SK-N-SH (cell line): Measurements from ENCODE around the gene TBC1D21. TPM values are rescaled to one million over a fixed set of nuclear protein-coding genes. Genes with fewer than 3 reads are reported as not detected.

Experiments
- CTCF ChIA-PET: fragments of 300-600, 350-600 bp; formaldehyde crosslinking; extraction: SDS; loops from one replicate; lab custom pipeline; 2021; lab: Yijun Ruan, JAX
- POLR2A ChIA-PET: fragments of 350-600 bp; sonication (Branson Sonifier 250); formaldehyde crosslinking; extraction: SDS; loops from one replicate; lab custom pipeline; 2020; ENCODE audit warnings: antibody characterized with exemption, inconsistent platforms; lab: Yijun Ruan, JAX
- DNase-seq: peaks from one replicate; pipeline ENCODE4 v3.0.0; 2012
- H2AFZ ChIP-seq: fragments of 200-600 bp; sonication (generic); 2 replicates; pipeline ENCODE4 v1.8.1; 2016; ENCODE audit warnings: antibody characterized with exemption, mild to moderate bottlenecking, low read depth
- H3F3A ChIP-seq: fragments of 200-600 bp; sonication (generic); replicated peaks from 2 replicates; pipeline ENCODE3; 2016; ENCODE audit warnings: antibody characterized with exemption, mild to moderate bottlenecking; ENCODE audit not compliant: insufficient read depth
- H3K27ac ChIP-seq, 2 experiments: fragments of 200-500 bp in 1 of 2; fragments of 200-600 bp in 1 of 2; sonication (Bioruptor generic) in 1 of 2; sonication (generic), shearing (Covaris generic) in 1 of 2; 2 replicates each; pipeline versions ENCODE4 v1.5.1 to v1.6.1; 2014 to 2016; ENCODE audit warnings: low read depth in 2 of 2, inconsistent platforms in 1 of 2, low read length in 1 of 2, mild to moderate bottlenecking in 1 of 2, mixed read lengths in 1 of 2
- H3K27me3 ChIP-seq: fragments of 200-600 bp; sonication (generic), shearing (Covaris generic); 2 replicates; pipeline ENCODE4 v1.6.1; 2016; ENCODE audit warnings: mixed run types; ENCODE audit not compliant: insufficient read depth
- H3K36me3 ChIP-seq, 2 experiments: fragments of 200-500 bp in 1 of 2; fragments of 200-600 bp in 1 of 2; sonication (Bioruptor generic) in 1 of 2; sonication (generic) in 1 of 2; replicated peaks in 1 of 2; 2 replicates each; pipeline versions ENCODE3 to v1.5.1; 2014 to 2016; ENCODE audit warnings: low read length in 1 of 2, mild to moderate bottlenecking in 1 of 2; ENCODE audit not compliant: insufficient read depth in 2 of 2, control insufficient read depth in 1 of 2
- H3K4me1 ChIP-seq, 2 experiments: fragments of 200-500 bp in 1 of 2; fragments of 200-600 bp in 1 of 2; sonication (Bioruptor generic) in 1 of 2; sonication (generic), shearing (Covaris generic) in 1 of 2; 2 replicates each; pipeline versions ENCODE4 v1.5.1 to v1.6.1; 2014 to 2016; ENCODE audit warnings: low read depth in 1 of 2, low read length in 1 of 2, mixed run types in 1 of 2; ENCODE audit not compliant: insufficient read depth in 2 of 2, control insufficient read depth in 1 of 2
- H3K4me2 ChIP-seq: fragments of 200-600 bp; sonication (generic), shearing (Covaris generic); 2 replicates; pipeline ENCODE4 v1.6.1; 2017; ENCODE audit warnings: mixed run types
- H3K4me3 ChIP-seq, 2 experiments: fragments of 200-500 bp in 1 of 2; fragments of 200-600 bp in 1 of 2; sonication (Bioruptor generic) in 1 of 2; sonication (generic), shearing (Covaris generic) in 1 of 2; 2 replicates each; pipeline versions ENCODE4 v1.5.1 to v1.8.1; 2014 to 2016; ENCODE audit warnings: low read depth in 2 of 2, inconsistent platforms in 1 of 2, low read length in 1 of 2, mild to moderate bottlenecking in 1 of 2, mixed read lengths in 1 of 2, moderate library complexity in 1 of 2
- H3K79me2 ChIP-seq: fragments of 200-600 bp; sonication (generic); 2 replicates; pipeline ENCODE4 v1.8.1; 2017; ENCODE audit warnings: mild to moderate bottlenecking; ENCODE audit not compliant: insufficient read depth
- H3K9ac ChIP-seq: fragments of 200-600 bp; sonication (generic); 2 replicates; pipeline ENCODE4 v1.6.1; 2017; ENCODE audit warnings: mixed run types
- H3K9me2 ChIP-seq: fragments of 200-600 bp; sonication (generic); 2 replicates; pipeline ENCODE4 v1.6.1; 2017; ENCODE audit warnings: mixed run types
- H3K9me3 ChIP-seq: fragments of 200-600 bp; sonication (generic); 2 replicates; pipeline ENCODE4 v1.6.1; 2017; ENCODE audit warnings: mixed run types, mild to moderate bottlenecking, moderate library complexity
- H4K20me1 ChIP-seq: fragments of 200-600 bp; sonication (generic); 2 replicates; pipeline ENCODE4 v1.6.1; 2017; ENCODE audit warnings: mild to moderate bottlenecking, mixed run types; ENCODE audit not compliant: insufficient read depth
- CTCF ChIP-seq: fragments of 200-600 bp; sonication (generic); IDR thresholded peaks from 2 replicates; pipeline ENCODE4 v1.6.1; 2017; ENCODE audit warnings: antibody characterized with exemption, mild to moderate bottlenecking, moderate library complexity
- ELF1 ChIP-seq: IDR thresholded peaks from 2 replicates; pipeline ENCODE4 v1.4.0; 2012
- EP300 ChIP-seq, 2 experiments: IDR thresholded peaks; 2 replicates each; pipeline versions ENCODE4 v1.4.0 to v1.6.1; 2012; ENCODE audit warnings: borderline replicate concordance in 1 of 2, low read depth in 1 of 2, low read length in 1 of 2
- EZH2phosphoT487 ChIP-seq: fragments of 200-600 bp; sonication (generic); IDR thresholded peaks from 2 replicates; pipeline ENCODE4 v1.6.1; 2017; ENCODE audit warnings: low read depth, mixed run types, mild to moderate bottlenecking, antibody characterized with exemption, moderate library complexity, borderline replicate concordance
- FOXJ3 ChIP-seq: sonication (generic); formaldehyde crosslinking; IDR thresholded peaks from 2 replicates; pipeline ENCODE4 v1.5.1; 2020; ENCODE audit warnings: mild to moderate bottlenecking, missing genetic modification reagents
- FOXM1 ChIP-seq: IDR thresholded peaks from 2 replicates; pipeline ENCODE4 v1.4.0; 2012; ENCODE audit warnings: low read depth, mild to moderate bottlenecking
- GABPA ChIP-seq: IDR thresholded peaks from 2 replicates; pipeline ENCODE4 v1.4.0; 2012; ENCODE audit warnings: low read depth, mild to moderate bottlenecking
- GATA2 ChIP-seq: sonication (generic); formaldehyde crosslinking; IDR thresholded peaks from 2 replicates; pipeline ENCODE4 v1.5.0; 2020; ENCODE audit warnings: mild to moderate bottlenecking, missing genetic modification reagents
- JUND ChIP-seq: IDR thresholded peaks from 2 replicates; pipeline ENCODE4 v1.4.0; 2012
- MAX ChIP-seq: IDR thresholded peaks from 2 replicates; pipeline ENCODE4 v1.4.0; 2012; ENCODE audit warnings: low read depth
- MEF2A ChIP-seq: IDR thresholded peaks from 2 replicates; pipeline ENCODE4 v1.4.0; 2012; ENCODE audit warnings: low read depth, borderline replicate concordance
- MXI1 ChIP-seq: IDR thresholded peaks from 2 replicates; pipeline ENCODE4 v1.6.1; 2012; ENCODE audit warnings: mild to moderate bottlenecking, low read depth, low read length, improper control_type of control experiment
- NFIC ChIP-seq: IDR thresholded peaks from 2 replicates; pipeline ENCODE4 v1.4.0; 2012; ENCODE audit warnings: borderline replicate concordance
- NRF1 ChIP-seq: IDR thresholded peaks from 2 replicates; pipeline ENCODE4 v1.6.1; 2012; ENCODE audit warnings: low read depth, mild to moderate bottlenecking, low read length
- PBX3 ChIP-seq: IDR thresholded peaks from 2 replicates; pipeline ENCODE4; 2012
- RCOR1 ChIP-seq: fragments of 150-350 bp; IDR thresholded peaks from 2 replicates; pipeline ENCODE4 v1.6.1; 2017; ENCODE audit warnings: antibody characterized with exemption, low read length
- SIN3A ChIP-seq: IDR thresholded peaks from 2 replicates; pipeline ENCODE4 v1.6.1; 2012; ENCODE audit warnings: low read depth, mild to moderate bottlenecking, low read length, moderate library complexity, borderline replicate concordance
- SMC3 ChIP-seq: IDR thresholded peaks from 2 replicates; pipeline ENCODE4 v1.6.1; 2012; ENCODE audit warnings: low read depth, low read length, improper control_type of control experiment
- TCF12 ChIP-seq: IDR thresholded peaks from 2 replicates; pipeline ENCODE4 v1.4.0; 2012
- USF1 ChIP-seq: IDR thresholded peaks from 2 replicates; pipeline ENCODE4 v1.4.0; 2012; ENCODE audit warnings: low read depth, borderline replicate concordance
- USF2 ChIP-seq: fragments of 150-350 bp; IDR thresholded peaks from 2 replicates; pipeline ENCODE4 v1.6.1; 2017; ENCODE audit warnings: antibody characterized with exemption, low read length, low read depth, borderline replicate concordance
- ZBTB33 ChIP-seq: IDR thresholded peaks from 2 replicates; pipeline ENCODE4 v1.4.0; 2012; ENCODE audit warnings: low read depth, borderline replicate concordance
- WGBS: methylation state at CpG from one replicate; pipeline ENCODE4 v1.1.6; 2017; ENCODE audit warnings: low lambda C conversion rate; 5-methylcytosine and 5-hydroxymethylcytosine counted together
- polyA plus RNA-seq, 3 experiments: library from polyadenylated mRNA; depleted of rRNA; stranded (reverse); fragments of >200 nt; gene quantifications; 2 replicates each; pipeline ENCODE4 v1.2.3, GENCODE V29; 2012

The TBC1D21 gene
- polyA plus RNA-seq, 1 of the 3 experiments (the other 2 are of a cell fraction): not detected

- TF ChIP-seq CTCF: no peak
- TF ChIP-seq MXI1: peak; percentile 75; the same call in 1 of the 2 replicates
- TF ChIP-seq SMC3: peak; percentile 13; the same call in 1 of the 2 replicates
- TF ChIP-seq PBX3: peak; percentile 47
- TF ChIP-seq GABPA: no peak
- TF ChIP-seq JUND: no peak
- TF ChIP-seq EP300 (IDR thresholded peaks at IDR 0.05; ENCODE audit: borderline replicate concordance in 1 of 2, low read depth in 1 of 2, low read length in 1 of 2): peak in 1 of 2 experiments; percentile 94; a peak in 2 of 4 replicates
- no peak for TF ChIP-seq MEF2A
Observed at GRCh38 chr15:73838831-73839426, 34.4 kb upstream of the TBC1D21 start (continued).

- no peak overlapping the region for H2AFZ ChIP-seq
- no peak overlapping the region for H3K4me2 ChIP-seq
- H3K27me3 ChIP-seq: peaks cover 35% of the 10 kb centered on the region
- WGBS: 70% methylated on average over 4 of the region's 8 CpGs
- DNase-seq: no peak
- peak overlapping the region in 1 of 2 experiments; percentile 76; a peak in 2 of 4 replicates for H3K27ac ChIP-seq
- no peaks in the 10 kb centered on the region for H3K36me3 ChIP-seq
- ChIA-PET CTCF (interaction anchor here (0.9 to 4.1 kb wide), 12 partner anchors 9 to 135 kb away, joined by 3 to 21 read pairs (median 4); partner anchors contain the start of gene TBC1D21), POLR2A (no interaction called here)
- H3K79me2 ChIP-seq: no peaks in the 10 kb centered on the region
- H3K4me1 ChIP-seq: peaks cover 0 to 53% of the 10 kb centered on the region in 2 experiments; a peak in 1 of 4 replicates
- no peak overlapping the region for H3K4me3 ChIP-seq
- H3K9me3 ChIP-seq: no peaks in the 10 kb centered on the region
- H4K20me1 ChIP-seq: no peaks in the 10 kb centered on the region
- no peak overlapping the region for H3K9ac ChIP-seq
- no peaks in the 10 kb centered on the region for H3F3A ChIP-seq
- H3K9me2 ChIP-seq: no peaks in the 10 kb centered on the region
- TF ChIP-seq MAX (no peak), MXI1 (no peak), NFIC (no peak), SMC3 (no peak), NRF1 (no peak), JUND (no peak), ELF1 (no peak), SIN3A (no peak), ZBTB33 (no peak), GATA2 (CRISPR knock-in tag) (no peak), PBX3 (no peak), USF2 (no peak), TCF12 (no peak), USF1 (no peak), FOXM1 (no peak), EZH2phosphoT487 (no peak), RCOR1 (no peak), FOXJ3 (no peak)
Observed at GRCh38 chr15:73839699-73840377, 33.5 kb upstream of the TBC1D21 start.
